H7 (cell line): ENCODE data around the gene HMGXB4. TPM values are rescaled to one million over a fixed set of nuclear protein-coding genes. Genes with fewer than 3 reads are reported as not detected.

Experiments used
- DNase-seq: peaks from one replicate; pipeline ENCODE4 v3.0.0; 2012
- H3K27me3 ChIP-seq: 2 replicates; pipeline ENCODE4 v1.6.0; 2011; ENCODE audit warnings: mild to moderate bottlenecking, low read length; ENCODE audit not compliant: control insufficient read depth, insufficient read depth
- H3K36me3 ChIP-seq: replicated peaks from 2 replicates; pipeline ENCODE4 v1.5.1; 2011; ENCODE audit warnings: low read length; ENCODE audit not compliant: control insufficient read depth, insufficient read depth
- H3K4me3 ChIP-seq: 2 replicates; pipeline ENCODE4 v1.5.1; 2011; ENCODE audit warnings: low read depth, mild to moderate bottlenecking, control low read depth, low read length, moderate library complexity; ENCODE audit not compliant: insufficient read depth
- total RNA-seq: library from RNA; depleted of rRNA; stranded (reverse); fragments of >200 nt; shearing (Covaris generic); gene quantifications from 2 replicates; pipeline ENCODE4 v1.2.3, GENCODE V29; 2014; rRNA removed

The HMGXB4 gene
- total RNA-seq: 17.1 and 22.1 TPM in 2 replicates

- Histone ChIP-seq H3K4me3 (peak within 1 kb of the TSS; percentile 85), H3K27me3 (no peaks in the 10 kb centered on the region), H3K36me3 (peaks cover 6% of the 10 kb centered on the region)
- peak; percentile 93 for DNase-seq
These were observed at the start of gene HMGXB4 for GRCh38 chr22:35257321-35258190. Gene HMGXB4, plus strand, starts transcription at chr22:35257493. Its CDS starts 4,898 bp downstream, at chr22:35262391.

GRCh38 chr22:35208003-35208402 is 49.3 kb upstream of the HMGXB4 start:
- no peak for DNase-seq
- H3K4me3 ChIP-seq: no peak overlapping the region
- no peaks in the 10 kb centered on the region for H3K27me3 ChIP-seq
- no peaks in the 10 kb centered on the region for H3K36me3 ChIP-seq

- H3K4me3 ChIP-seq: no peak overlapping the region
- H3K36me3 ChIP-seq: no peaks in the 10 kb centered on the region
- no peak for DNase-seq
- H3K27me3 ChIP-seq: no peaks in the 10 kb centered on the region
These were observed 48.1 kb upstream of the HMGXB4 start for GRCh38 chr22:35209203-35209602.

GRCh38 chr22:35212009-35212408 is 45.3 kb upstream of the HMGXB4 start:
- H3K36me3 ChIP-seq: no peaks in the 10 kb centered on the region
- H3K4me3 ChIP-seq: no peak overlapping the region
- no peaks in the 10 kb centered on the region for H3K27me3 ChIP-seq
- no peak for DNase-seq

GRCh38 chr22:35212996-35213395 is 44.3 kb upstream of the HMGXB4 start:
- H3K36me3 ChIP-seq: no peaks in the 10 kb centered on the region
- DNase-seq: no peak
- no peaks in the 10 kb centered on the region for H3K27me3 ChIP-seq
- H3K4me3 ChIP-seq: no peak overlapping the region

DNA sequence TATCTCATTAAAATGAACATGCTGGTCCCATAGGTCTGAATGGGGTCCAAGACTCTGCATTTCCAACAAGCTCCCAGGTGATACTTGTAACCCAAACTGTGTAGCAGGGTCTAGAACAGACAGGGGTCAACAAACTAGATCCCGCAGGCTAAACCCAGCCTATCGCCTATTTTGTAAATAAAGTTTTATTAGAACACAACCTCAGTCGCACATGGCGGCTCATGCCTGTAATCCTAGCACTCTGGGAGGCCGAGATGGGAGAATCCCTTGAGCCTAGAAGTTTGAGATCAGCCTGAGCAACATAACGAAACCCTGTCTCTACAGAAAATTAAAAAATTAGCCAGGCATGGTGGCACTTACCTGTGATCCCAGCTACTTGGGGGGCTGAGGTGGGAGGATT is 42.3 kb upstream of the HMGXB4 start:
- Histone ChIP-seq H3K36me3 (no peaks in the 10 kb centered on the region), H3K4me3 (no peak overlapping the region), H3K27me3 (no peaks in the 10 kb centered on the region)
- no peak for DNase-seq

GRCh38 chr22:35215993-35216392 is 41.3 kb upstream of the HMGXB4 start:
- Histone ChIP-seq H3K27me3 (no peaks in the 10 kb centered on the region), H3K4me3 (no peak overlapping the region), H3K36me3 (no peaks in the 10 kb centered on the region)
- no peak for DNase-seq

GRCh38 chr22:35217527-35217926 is 39.8 kb upstream of the HMGXB4 start:
- Histone ChIP-seq H3K36me3 (no peaks in the 10 kb centered on the region), H3K4me3 (no peak overlapping the region), H3K27me3 (no peaks in the 10 kb centered on the region)
- DNase-seq: no peak

DNA sequence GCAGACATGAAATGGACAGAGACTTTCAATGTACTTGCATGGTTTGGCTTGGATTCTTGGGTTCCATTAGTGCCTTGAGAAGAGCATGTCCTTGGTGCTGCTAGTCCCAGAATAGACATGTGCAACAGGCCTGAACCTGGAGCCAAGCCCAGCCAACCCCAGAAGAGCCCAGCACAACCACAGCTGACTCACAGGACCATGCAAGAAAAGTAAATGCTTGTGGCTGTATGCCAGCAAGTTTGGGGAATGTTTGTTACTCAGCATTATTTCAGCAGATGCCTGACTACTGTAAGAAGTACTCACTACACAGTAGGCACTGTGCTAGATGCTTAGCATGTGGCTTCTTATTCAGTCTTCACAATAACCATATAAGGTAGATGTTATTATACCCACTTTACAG is 39.2 kb upstream of the HMGXB4 start:
- Histone ChIP-seq H3K4me3 (no peak overlapping the region), H3K36me3 (no peaks in the 10 kb centered on the region), H3K27me3 (no peaks in the 10 kb centered on the region)
- DNase-seq: no peak

GRCh38 chr22:35219012-35219411 is 38.3 kb upstream of the HMGXB4 start:
- no peaks in the 10 kb centered on the region for H3K36me3 ChIP-seq
- H3K4me3 ChIP-seq: no peak overlapping the region
- H3K27me3 ChIP-seq: no peaks in the 10 kb centered on the region
- no peak for DNase-seq

GRCh38 chr22:35220221-35220620 is 37.1 kb upstream of the HMGXB4 start:
- DNase-seq: no peak
- Histone ChIP-seq H3K27me3 (no peaks in the 10 kb centered on the region), H3K4me3 (no peak overlapping the region), H3K36me3 (no peaks in the 10 kb centered on the region)

DNA sequence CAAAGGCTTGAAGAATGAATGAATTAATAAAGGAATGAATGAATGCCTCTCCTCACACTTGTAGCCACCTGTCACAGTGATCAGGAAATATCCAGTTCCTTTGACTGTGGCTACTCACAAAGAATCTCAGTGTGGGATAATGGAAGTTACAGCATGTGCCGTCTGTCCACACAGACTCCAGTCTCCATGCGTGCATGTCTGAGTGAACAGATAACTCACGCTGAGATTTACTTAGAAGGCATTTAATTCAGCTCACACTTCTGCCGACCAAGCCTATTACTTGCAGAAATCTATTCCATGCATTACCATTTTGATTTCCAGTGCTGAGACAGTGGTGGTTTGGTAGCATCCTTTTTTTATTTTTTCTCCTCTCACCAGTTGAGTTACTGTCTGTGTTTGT is 32.3 kb upstream of the HMGXB4 start:
- no peaks in the 10 kb centered on the region for H3K36me3 ChIP-seq
- H3K27me3 ChIP-seq: no peaks in the 10 kb centered on the region
- DNase-seq: no peak
- H3K4me3 ChIP-seq: no peak overlapping the region

GRCh38 chr22:35226958-35227647 is 30.2 kb upstream of the HMGXB4 start:
- no peak overlapping the region for H3K4me3 ChIP-seq
- no peak for DNase-seq
- no peaks in the 10 kb centered on the region for H3K36me3 ChIP-seq
- no peaks in the 10 kb centered on the region for H3K27me3 ChIP-seq

- no peaks in the 10 kb centered on the region for H3K27me3 ChIP-seq
- no peaks in the 10 kb centered on the region for H3K36me3 ChIP-seq
- H3K4me3 ChIP-seq: no peak overlapping the region
- DNase-seq: no peak
These were observed 27.4 kb upstream of the HMGXB4 start for GRCh38 chr22:35229865-35230264.

GRCh38 chr22:35230417-35230816 is 26.9 kb upstream of the HMGXB4 start:
- H3K27me3 ChIP-seq: no peaks in the 10 kb centered on the region
- H3K4me3 ChIP-seq: no peak overlapping the region
- DNase-seq: no peak
- no peaks in the 10 kb centered on the region for H3K36me3 ChIP-seq
